Measurements from ENCODE around the gene ITSN2. TPM values are rescaled to one million over a fixed set of nuclear protein-coding genes. Genes with fewer than 3 reads are reported as not detected.

Gene ITSN2
- total and polyA plus RNA-seq, 2 of the 8 experiments (the other 6 are each of a cell fraction or from before 2014, with no cell fraction given): 9.3 to 17.0 TPM

- Histone ChIP-seq H3K36me3 (ENCODE audit: control insufficient read depth in 2 of 4, insufficient read depth in 4 of 4, low read length in 3 of 4) (no peaks in the 10 kb centered on the region), H2BK15ac (ENCODE audit: low read length) (no peak overlapping the region), H3K56ac (replicated peaks; ENCODE audit: insufficient read length, low read depth, low read length) (no peak overlapping the region), H2AFZ (ENCODE audit: low read length) (0 out of 2 replicates have a peak overlapping the region, but pooled peaks have one; percentile 66), H4K91ac (replicated peaks; ENCODE audit: insufficient read length, low read length) (no peak overlapping the region), H3K4me2 (ENCODE audit: insufficient read depth in 1 of 2, low read depth in 2 of 2, low read length in 2 of 2) (no peak overlapping the region; a peak in 1 of 4 replicates), H3K27me3 (replicated peaks in 1 of 4; ENCODE audit: control insufficient read depth in 3 of 4, extremely low read depth in 1 of 4, insufficient read depth in 3 of 4, low read length in 3 of 4) (peaks cover 0 to 3% (median 0%) of the 10 kb centered on the region in 4 experiments; a peak in 1 of 7 replicates), H3K79me2 (ENCODE audit: control insufficient read depth in 1 of 2, insufficient read depth in 2 of 2, low read length in 2 of 2) (no peaks in the 10 kb centered on the region), H4K5ac (ENCODE audit: insufficient read length, low read depth, low read length) (no peak overlapping the region), H3K23me2 (ENCODE audit: low read depth, low read length) (0 out of 2 replicates have a peak, but pooled peaks cover 2% of the 10 kb centered on the region), H2AK5ac (ENCODE audit: low read depth, low read length) (no peak overlapping the region), H3K79me1 (ENCODE audit: low read depth, low read length) (no peaks in the 10 kb centered on the region), H3K9ac (replicated peaks in 1 of 4; ENCODE audit: extremely low read depth in 1 of 4, low read depth in 3 of 4, low read length in 3 of 4) (no peak overlapping the region; a peak in 1 of 7 replicates), H3K18ac (ENCODE audit: extremely low read depth, low read length) (no peak overlapping the region), H3K4me1 (replicated peaks in 1 of 4; ENCODE audit: control insufficient read depth in 3 of 4, insufficient read depth in 4 of 4, low read length in 3 of 4) (peaks cover 2 to 6% (median 4%) of the 10 kb centered on the region in 4 experiments; a peak in 4 of 7 replicates), H2BK5ac (ENCODE audit: low read depth, low read length) (no peak overlapping the region), H2BK120ac (replicated peaks; ENCODE audit: low read depth, low read length) (no peak overlapping the region), H3K27ac (ENCODE audit: low read depth, low read length) (no peak overlapping the region), H3K4ac (replicated peaks; ENCODE audit: insufficient read length, low read depth, low read length) (no peak overlapping the region), H3K14ac (ENCODE audit: insufficient read length) (no peak overlapping the region), H3K4me3 (ENCODE audit: extremely low read depth in 1 of 4, insufficient read depth in 2 of 4, low read depth in 3 of 4, low read length in 4 of 4) (no peak overlapping the region), H4K8ac (ENCODE audit: extremely low read depth, insufficient read depth, low read length) (no peak overlapping the region), H2BK20ac (ENCODE audit: low read length) (no peak overlapping the region), H3K9me3 (ENCODE audit: insufficient read depth in 2 of 2, low read depth in 1 of 2, low read length in 1 of 2) (no peaks in the 10 kb centered on the region), H3K23ac (ENCODE audit: insufficient read length) (no peak overlapping the region), H4K20me1 (replicated peaks in 1 of 2; ENCODE audit: control insufficient read depth in 1 of 2, insufficient read depth in 2 of 2, low read length in 2 of 2) (no peaks in the 10 kb centered on the region), H2BK12ac (ENCODE audit: low read depth, low read length) (no peak overlapping the region)
- TF ChIP-seq TAF1 (IDR thresholded peaks at IDR 0.05; ENCODE audit: low read depth, low read length) (no peak), RBBP5 (IDR thresholded peaks at IDR 0.05; ENCODE audit: borderline replicate concordance, low read depth, low read length) (no peak)
- ChIA-PET CTCF (ENCODE audit: partially characterized antibody) (no interaction called here), POLR2A (ENCODE audit: partially characterized antibody) (no interaction called here)
- DNase-seq (ENCODE audit: low read depth in 1 of 2, low spot score in 2 of 2) (no peak), FAIRE-seq (no peak)
- WGBS, 2 experiments (ENCODE audit: extremely low coverage in 1 of 2, insufficient coverage in 1 of 2, insufficient read length in 1 of 2, insufficient replicate concordance in 2 of 2, low coverage in 1 of 2, low lambda C conversion rate in 2 of 2, missing lambda C conversion rate in 1 of 2): 76% methylated on average over 7 of the region's 7 CpGs; no CpG with 5 or more reads in 1 of the 2 experiments
These were observed 4.7 kb upstream of the ITSN2 start for GRCh38 chr2:24365051-24365450.

Measured in H1 (cell line).